Heart left ventricle (tissue), 13 donors: ENCODE results near the gene ZNF511.

Experiments used
- CTCF ChIP-seq, 12 donors: fragments of 200-600 bp; sonication (generic) in 4 of 12; IDR thresholded peaks; one replicate each; pipeline versions ENCODE4 v1.5.0 to v1.8.0; 2018 to 2022; ENCODE audit warnings: antibody characterized with exemption in 12 of 12, mild to moderate bottlenecking in 5 of 12
- POLR2A ChIP-seq, 2 donors: fragments of 450-650 bp; IDR thresholded peaks; one replicate each; pipeline ENCODE4 v1.6.1; 2017; ENCODE audit warnings: antibody characterized with exemption in 2 of 2, mild to moderate bottlenecking in 2 of 2, moderate library complexity in 2 of 2
- donor health status: ischemic (EF 13 %, LVEDD 7.1; RV severe dilation, severe dysfunction).
- donor health status: DM: no; HTN: yes; CAD: no.
- donor health status: DM: no; HTN: no; CAD: no.
- donor health status: ischemic (EF 25% LVEDD 6.9; RV normal size, moderate dysfunction).
- donor health status: ischemic (EF 25% LVEDD 5.7; RV mildly dilated, moderate dysfunction).
- donor health status: ischemic (EF 35%, LVEDD 5.7; RV mildly dilated, moderate dysfunction).
- donor health status: nonischemic (EF 11% LVEDD 7.7; RV severe dilation, severe dysfunction).
- donor health status: DM: yes; HTN: yes; CAD: no.
- donor health status: PGD.
- donor health status: ischemic (EF 29% LVEDD 5.4; RV normal size, mild dysfunction).
- donor health status: nonischemic (EF 23%, LVEDD 6.1; RV moderate dilation, normal function).

- TF ChIP-seq CTCF (IDR thresholded peaks at IDR 0.05) (no peak), POLR2A (IDR thresholded peaks at IDR 0.05) (no peak)
Measured at GRCh38 chr10:133334503-133335245, 26.0 kb downstream of the ZNF511 start.
